PC-9 (cell line): ENCODE data around the gene ABLIM1.

ENCODE experiments used
- CTCF ChIP-seq: fragments of 200-600 bp; sonication (generic); conservative IDR thresholded peaks from 2 replicates; pipeline ENCODE4 v1.6.1; 2017; ENCODE audit warnings: mixed run types, antibody characterized with exemption, mild to moderate bottlenecking, moderate library complexity
- EZH2 ChIP-seq: fragments of 200-600 bp; sonication (generic); IDR thresholded peaks from 2 replicates; pipeline ENCODE4 v1.8.0; 2017; ENCODE audit warnings: antibody characterized with exemption, low read depth

- no peak for TF ChIP-seq EZH2
- TF ChIP-seq CTCF = no peak
Measured at GRCh38 chr10:114393886-114394285, 264.2 kb downstream of the ABLIM1 start.
